Lung (tissue), 12 donors: Measurements from ENCODE around the gene CNOT2. TPM values are rescaled to one million over a fixed set of nuclear protein-coding genes. Genes with fewer than 3 reads are reported as not detected.

Source experiments
- ATAC-seq: fragments of 200-7000 bp; cut with Tn5 transposase; one replicate; pipeline ENCODE4 v1.9.1; 2020; ENCODE audit warnings: moderate number of reproducible peaks; ENCODE audit not compliant: insufficient read depth, low FRiP score
- DNase-seq, 3 donors: peaks; one replicate each; pipeline ENCODE4 v3.0.0-alpha.2; 2013 to 2017
- H3K27ac ChIP-seq, 2 donors: one replicate each; pipeline ENCODE4 v1.5.1; 2013; ENCODE audit warnings: mild to moderate bottlenecking in 2 of 2, moderate library complexity in 2 of 2, control low read depth in 1 of 2, inconsistent platforms in 1 of 2, low read depth in 1 of 2, low read length in 1 of 2
- H3K27me3 ChIP-seq, 3 donors: one replicate each; pipeline ENCODE4 v1.5.1; 2013; ENCODE audit warnings: low read length in 2 of 3; ENCODE audit not compliant: control insufficient read depth in 3 of 3, insufficient read depth in 3 of 3
- H3K36me3 ChIP-seq, 4 donors: one replicate each; pipeline ENCODE4 v1.5.1; 2013; ENCODE audit warnings: low read length in 4 of 4, mild to moderate bottlenecking in 1 of 4, moderate library complexity in 1 of 4; ENCODE audit not compliant: control insufficient read depth in 4 of 4, insufficient read depth in 4 of 4
- H3K4me1 ChIP-seq, 5 donors: one replicate each; pipeline ENCODE4 v1.5.1; 2013; ENCODE audit warnings: low read length in 5 of 5, mild to moderate bottlenecking in 2 of 5, moderate library complexity in 1 of 5; ENCODE audit not compliant: control insufficient read depth in 5 of 5, insufficient read depth in 5 of 5
- H3K4me3 ChIP-seq: one replicate; pipeline ENCODE4 v1.5.1; 2013; ENCODE audit warnings: mild to moderate bottlenecking, control low read depth, moderate library complexity
- H3K9ac ChIP-seq, 2 donors: one replicate each; pipeline ENCODE4 v1.5.1; 2013; ENCODE audit warnings: low read length in 2 of 2, control low read depth in 1 of 2; ENCODE audit not compliant: insufficient read depth in 1 of 2
- H3K9me3 ChIP-seq, 4 donors: one replicate each; pipeline ENCODE4 v1.5.1; 2013; ENCODE audit warnings: low read length in 3 of 4, mild to moderate bottlenecking in 1 of 4, moderate library complexity in 1 of 4; ENCODE audit not compliant: control insufficient read depth in 4 of 4, insufficient read depth in 3 of 4
- CTCF ChIP-seq: IDR thresholded peaks from 2 replicates; pipeline ENCODE4 v1.5.1; 2012; ENCODE audit warnings: mild to moderate bottlenecking; ENCODE audit errors: control extremely low read depth, extremely low read depth
- WGBS, 2 donors: extraction: QIAGEN DNeasy Blood & Tissue Kit; methylation state at CpG; one replicate each; pipeline ENCODE4 v1.1.7; 2013; 5-methylcytosine and 5-hydroxymethylcytosine counted together
- polyA plus RNA-seq, 2 donors: library from polyadenylated mRNA; stranded (reverse); fragments of 200-250 nt; gene quantifications; one replicate each; pipeline ENCODE4 v1.2.1, GENCODE V29; 2013
- total RNA-seq, 2 donors: library from RNA; depleted of rRNA in 1 of 2; stranded (reverse); fragments of >200 nt in 1 of 2; gene quantifications; one replicate each; pipeline ENCODE4 v1.2.1, GENCODE V29; 2014 to 2021
- donor health status: control.
- donor health status: control.
- donor health status: Bipolar disorder and iron deficiency.
- donor health status: healthy.
- donor health status: DM: yes; HTN: yes; CAD: no.

The CNOT2 gene
- total and polyA plus RNA-seq, 4 donors, result 21.9 to 243 (median 40.3) TPM

GRCh38 chr12:70221626-70222025 is 21.6 kb upstream of the CNOT2 start:
- H3K9me3 ChIP-seq, result no peaks in the 10 kb centered on the region
- H3K9ac ChIP-seq, result no peak overlapping the region
- no peaks in the 10 kb centered on the region for H3K27me3 ChIP-seq
- peaks cover 0 to 6% (median 3%) of the 10 kb centered on the region in 4 donors for H3K36me3 ChIP-seq
- no peak for TF ChIP-seq CTCF
- no peak for DNase-seq
- no peak overlapping the region for H3K27ac ChIP-seq
- no peak for ATAC-seq
- H3K4me1 ChIP-seq, result no peaks in the 10 kb centered on the region
- H3K4me3 ChIP-seq, result no peak overlapping the region

GRCh38 chr12:70227911-70228310 is 15.3 kb upstream of the CNOT2 start:
- Histone ChIP-seq H3K36me3 (peaks cover 0 to 2% (median 0%) of the 10 kb centered on the region in 4 donors), H3K4me1 (no peaks in the 10 kb centered on the region), H3K9me3 (no peaks in the 10 kb centered on the region), H3K4me3 (no peak overlapping the region), H3K27ac (no peak overlapping the region), H3K9ac (no peak overlapping the region), H3K27me3 (no peaks in the 10 kb centered on the region)
- DNase-seq, result no peak
- no peak for ATAC-seq
- no peak for TF ChIP-seq CTCF
- 83 to 85% methylated on average over 2 of the region's 2 CpGs for WGBS, 2 donors

GRCh38 chr12:70230934-70231606 is 12.2 kb upstream of the CNOT2 start:
- H3K27ac ChIP-seq, result no peak overlapping the region
- no peak overlapping the region for H3K9ac ChIP-seq
- TF ChIP-seq CTCF, result no peak
- H3K36me3 ChIP-seq, result no peaks in the 10 kb centered on the region
- 71 to 79% methylated on average over 2 of the region's 2 CpGs for WGBS, 2 donors
- H3K9me3 ChIP-seq, result no peaks in the 10 kb centered on the region
- no peaks in the 10 kb centered on the region for H3K4me1 ChIP-seq
- no peaks in the 10 kb centered on the region for H3K27me3 ChIP-seq
- no peak overlapping the region for H3K4me3 ChIP-seq
- ATAC-seq (no peak), DNase-seq (no peak)

GRCh38 chr12:70236990-70237389 is 6.2 kb upstream of the CNOT2 start:
- Histone ChIP-seq H3K4me3 (no peak overlapping the region), H3K9me3 (no peaks in the 10 kb centered on the region), H3K27ac (no peak overlapping the region), H3K27me3 (no peaks in the 10 kb centered on the region), H3K4me1 (peaks cover 0 to 7% (median 4%) of the 10 kb centered on the region in 5 donors), H3K9ac (no peak overlapping the region), H3K36me3 (peaks cover 4 to 13% (median 7%) of the 10 kb centered on the region in 4 donors)
- no peak for DNase-seq
- WGBS, 2 donors, result 67% methylated on average over 1 of the region's 1 CpG
- TF ChIP-seq CTCF, result no peak
- no peak for ATAC-seq
